GM10847 (cell line): ENCODE data around the gene INTS7.

Source experiments
- POLR2A ChIP-seq: IDR thresholded peaks from 2 replicates; pipeline ENCODE4 v1.6.1; 2011; ENCODE audit not compliant: insufficient read length; ENCODE audit errors: extremely low read depth

The INTS7 gene

DNA sequence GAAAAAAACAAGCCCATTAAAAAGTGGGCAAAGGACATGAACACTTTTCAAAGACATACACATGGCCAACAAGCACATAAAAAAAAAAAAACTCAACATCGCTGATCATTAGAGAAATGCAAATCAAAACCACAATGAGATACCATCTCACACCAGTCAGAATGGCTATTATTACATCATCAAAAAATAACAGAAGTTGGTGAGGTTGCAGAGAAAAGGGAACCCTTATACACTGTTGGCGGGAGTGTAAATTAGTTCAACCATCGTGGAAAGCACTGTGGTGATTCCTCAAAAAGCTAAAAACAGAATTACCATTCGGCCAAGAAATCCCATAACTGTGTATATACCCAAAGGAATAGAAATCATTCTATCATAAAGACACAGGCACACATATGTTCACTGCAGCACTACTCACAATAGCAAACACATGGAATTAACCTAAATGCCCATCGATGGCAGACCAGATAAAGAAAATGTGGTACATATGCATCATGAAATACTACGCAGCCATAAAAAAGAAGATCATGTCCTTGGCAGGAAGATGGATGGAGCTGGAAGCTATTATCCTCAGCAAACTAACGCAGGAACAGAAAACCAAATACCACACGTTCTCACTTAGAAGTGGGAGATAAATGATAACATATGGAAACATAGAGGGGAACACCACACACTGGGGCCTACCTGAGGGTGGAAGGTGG is 70.1 kb downstream of the INTS7 start:
- TF ChIP-seq POLR2A: no peak

GRCh38 chr1:211959680-211960079 is 75.7 kb downstream of the INTS7 start:
- TF ChIP-seq POLR2A: no peak

GRCh38 chr1:211959221-211959620 is 76.1 kb downstream of the INTS7 start:
- TF ChIP-seq POLR2A: no peak

GRCh38 chr1:211952299-211952698 is 83.1 kb downstream of the INTS7 start:
- no peak for TF ChIP-seq POLR2A

DNA sequence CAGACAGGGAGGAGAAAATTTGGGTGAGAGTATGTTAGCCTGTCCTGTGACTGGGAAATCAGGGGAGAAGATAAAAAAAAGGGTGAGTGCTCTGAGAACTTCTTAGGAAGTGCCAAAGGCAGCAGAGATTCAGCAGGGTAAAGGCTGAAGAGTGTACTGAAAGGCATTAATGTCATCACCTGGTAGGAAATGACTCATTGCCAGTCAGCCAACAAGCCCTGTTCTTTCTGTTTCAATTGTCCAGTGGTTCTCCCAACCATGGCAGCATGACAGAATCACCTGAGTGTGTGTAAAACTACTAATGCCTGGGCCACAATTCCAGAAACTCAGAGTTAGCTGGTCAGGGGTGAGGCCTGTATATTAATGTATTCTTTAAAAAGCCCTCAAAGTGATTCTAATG is 83.5 kb downstream of the INTS7 start:
- no peak for TF ChIP-seq POLR2A

DNA sequence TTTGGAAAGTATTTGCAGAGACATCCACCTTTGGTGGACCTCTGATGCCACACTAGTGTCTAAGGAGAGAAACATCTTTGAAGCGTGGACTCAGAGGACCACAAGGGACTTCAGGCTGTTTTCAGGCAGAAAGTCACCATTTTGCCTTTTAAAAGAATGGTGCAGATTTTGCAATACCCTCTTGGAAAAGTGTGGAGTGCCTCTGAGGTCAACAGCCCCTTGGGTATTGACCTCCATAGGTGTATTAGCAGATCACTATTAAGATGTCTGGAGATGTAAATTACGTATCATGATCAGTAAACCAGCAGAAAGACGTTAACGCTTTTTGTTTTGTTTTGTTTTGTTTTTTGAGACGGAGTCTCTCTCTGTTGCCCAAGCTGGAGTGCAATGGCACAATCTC is 87.0 kb downstream of the INTS7 start:
- TF ChIP-seq POLR2A: no peak

GRCh38 chr1:211947396-211948295 is 87.7 kb downstream of the INTS7 start:
- TF ChIP-seq POLR2A: no peak

GRCh38 chr1:211944733-211945500 is 90.4 kb downstream of the INTS7 start:
- TF ChIP-seq POLR2A: no peak

DNA sequence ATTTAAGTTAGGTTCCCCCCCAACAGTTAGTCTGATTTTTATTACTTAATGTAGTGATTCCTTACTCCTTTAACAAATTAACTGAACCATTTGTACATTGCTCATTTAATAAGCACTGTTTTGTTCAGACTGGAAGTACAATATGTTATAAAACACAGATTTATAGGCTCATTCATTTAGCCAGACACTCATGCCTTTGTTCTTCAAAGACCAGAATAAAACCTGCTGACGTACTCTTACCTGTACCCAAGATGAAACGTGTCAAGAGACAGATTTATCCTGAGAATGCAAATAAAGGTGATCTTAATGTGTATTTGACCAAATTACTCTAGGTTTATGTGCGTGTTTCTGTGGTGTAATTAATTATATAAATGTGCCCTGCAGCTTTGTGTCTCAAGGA is 92.8 kb downstream of the INTS7 start:
- TF ChIP-seq POLR2A: no peak

- TF ChIP-seq POLR2A: no peak
These were observed 95.4 kb downstream of the INTS7 start for GRCh38 chr1:211939876-211940468.

- TF ChIP-seq POLR2A: no peak
These were observed 96.8 kb downstream of the INTS7 start for GRCh38 chr1:211938561-211938997.

DNA sequence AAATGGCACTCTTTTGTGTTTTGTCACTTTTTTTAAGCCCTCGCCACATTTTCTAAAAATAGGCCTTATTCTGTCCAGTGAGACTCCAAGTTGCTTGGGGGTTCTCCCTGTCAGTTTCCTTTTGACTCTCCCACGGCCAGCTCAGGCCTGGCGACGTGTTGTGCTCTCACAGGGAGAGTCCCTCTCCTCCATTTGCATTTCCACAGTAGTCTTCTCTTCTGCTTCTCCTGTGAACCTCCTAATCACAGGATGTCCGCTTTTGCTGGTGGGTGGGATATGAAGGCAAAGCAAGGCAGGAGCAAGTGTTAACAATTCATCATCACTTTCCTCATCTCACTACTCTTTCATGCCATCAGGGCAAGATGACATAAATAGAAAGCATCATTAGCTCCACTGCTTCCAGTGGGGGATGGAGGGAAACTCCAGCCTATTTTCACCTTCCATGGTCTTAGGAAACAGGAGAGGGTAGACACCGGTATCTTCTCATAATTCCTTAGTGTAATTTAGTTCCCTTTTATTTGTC is 99.8 kb downstream of the INTS7 start:
- no peak for TF ChIP-seq POLR2A

DNA sequence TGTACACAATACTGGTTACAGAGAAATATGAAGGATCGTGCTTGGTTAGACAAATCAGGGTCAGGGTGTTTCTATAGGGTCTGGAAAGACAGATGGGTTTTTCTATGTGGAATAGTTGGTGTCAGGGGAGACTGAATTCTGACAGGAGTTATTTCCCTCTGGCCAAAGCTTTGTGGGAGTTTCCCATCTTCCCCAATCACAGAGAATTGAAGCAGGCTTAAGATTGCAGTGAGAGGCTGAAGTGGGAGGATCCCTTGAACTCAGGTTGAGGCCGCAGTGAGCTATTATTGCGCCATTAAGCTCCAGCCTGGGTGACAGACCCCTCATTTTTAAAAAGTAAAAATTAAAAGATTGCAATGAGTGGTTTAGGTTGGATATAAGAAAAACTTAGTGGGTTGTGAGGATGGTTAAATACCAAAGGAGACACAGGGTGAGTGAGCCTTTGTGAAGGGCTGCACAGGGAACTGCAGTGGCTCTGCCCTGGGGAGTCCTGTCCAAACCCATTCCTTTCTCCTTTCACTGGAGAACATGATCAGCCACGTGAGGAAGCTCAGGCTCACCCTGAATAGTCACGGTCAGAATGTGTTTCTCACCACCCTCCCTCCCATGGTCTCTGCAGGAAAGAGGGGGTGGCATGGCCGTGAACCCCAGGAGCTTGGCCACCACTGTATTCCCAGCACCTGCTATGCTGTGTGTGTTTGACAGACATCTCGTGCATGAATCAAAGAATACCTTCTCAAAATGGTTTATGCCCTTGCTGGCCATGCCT is 101.2 kb downstream of the INTS7 start:
- TF ChIP-seq POLR2A: no peak

DNA sequence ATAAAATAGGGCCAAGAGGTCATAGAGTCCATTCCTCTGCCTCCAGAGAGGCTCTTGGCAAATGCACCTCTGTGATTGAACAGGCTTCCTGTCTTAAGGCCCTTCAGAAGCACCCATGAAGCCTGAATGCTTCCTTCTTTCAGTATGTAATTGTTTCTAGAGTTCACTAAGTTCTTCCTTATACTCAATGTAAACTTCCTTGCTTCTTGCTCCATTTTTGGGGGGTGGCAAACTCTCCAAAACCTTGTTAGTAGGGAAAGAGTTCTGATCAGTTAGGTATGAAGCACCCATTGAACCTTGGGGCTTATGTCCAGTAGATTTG is 102.5 kb downstream of the INTS7 start:
- no peak for TF ChIP-seq POLR2A
